ENCODE results near the gene ZFAND5.

The ZFAND5 gene

GRCh38 chr9:72322259-72322658 is 42.7 kb downstream of the ZFAND5 start:
- DNase-seq: no peak

- DNase-seq: no peak
These were observed 49.3 kb downstream of the ZFAND5 start for GRCh38 chr9:72315510-72316311.

GRCh38 chr9:72315089-72315509 is 49.9 kb downstream of the ZFAND5 start:
- no peak for DNase-seq

GRCh38 chr9:72313507-72313906 is 51.5 kb downstream of the ZFAND5 start:
- DNase-seq: no peak

GRCh38 chr9:72312386-72312987 is 52.5 kb downstream of the ZFAND5 start:
- DNase-seq: no peak

GRCh38 chr9:72309364-72310133 is 55.5 kb downstream of the ZFAND5 start:
- DNase-seq: no peak

GRCh38 chr9:72306761-72307160 is 58.2 kb downstream of the ZFAND5 start:
- no peak for DNase-seq

- no peak for DNase-seq
These were observed 59.3 kb downstream of the ZFAND5 start for GRCh38 chr9:72305707-72306106.

- peak; percentile 54 for DNase-seq
These were observed 59.9 kb downstream of the ZFAND5 start for GRCh38 chr9:72305102-72305546.

- no peak for DNase-seq
These were observed 60.5 kb downstream of the ZFAND5 start for GRCh38 chr9:72304538-72304937.

Data from CD4-positive, alpha-beta T cell treated with Interleukin-4 for 4 hours (primary cell).